BJ (cell line): Measurements from ENCODE around the gene TEX52. TPM values are rescaled to one million over a fixed set of nuclear protein-coding genes. Genes with fewer than 3 reads are reported as not detected.

ENCODE experiments used
- CTCF ChIA-PET: fragments of 350-600 bp; formaldehyde crosslinking; extraction: SDS; loops from one replicate; lab custom pipeline; 2021; ENCODE audit warnings: antibody characterized with exemption, inconsistent platforms; lab: Yijun Ruan, JAX
- POLR2A ChIA-PET: fragments of 300-600 bp; sonication (Branson Sonifier 250); formaldehyde crosslinking; extraction: SDS; loops from one replicate; lab custom pipeline; 2021; ENCODE audit warnings: antibody characterized with exemption; lab: Charles Lee
- DNase-seq: peaks from one replicate; pipeline ENCODE4 v3.0.0-alpha.2; 2011; ENCODE audit warnings: low read depth
- H3K27me3 ChIP-seq: 2 replicates; pipeline ENCODE4 v1.6.0; 2011; ENCODE audit warnings: low read length; ENCODE audit not compliant: control insufficient read depth, insufficient read depth
- H3K36me3 ChIP-seq: 2 replicates; pipeline ENCODE4 v1.5.1; 2011; ENCODE audit warnings: low read length; ENCODE audit not compliant: control insufficient read depth, insufficient read depth
- H3K4me3 ChIP-seq: 2 replicates; pipeline ENCODE4 v1.5.1; 2011; ENCODE audit warnings: low read depth, mild to moderate bottlenecking, control low read depth, low read length
- polyA plus RNA-seq: library from polyadenylated mRNA; depleted of rRNA; stranded (reverse); fragments of >200 nt; gene quantifications from 2 replicates; pipeline ENCODE4 v1.2.3, GENCODE V29; 2011
- TF ChIP-seq, protein P1 (sequence below): IDR thresholded peaks from 2 replicates; pipeline ENCODE4 v1.5.1; 2011; ENCODE audit warnings: low read depth, mild to moderate bottlenecking, control low read depth, inconsistent platforms, low read length, moderate library complexity; ENCODE audit not compliant: insufficient read depth

The TEX52 gene
- polyA plus RNA-seq, 1 experiment: not detected

DNA sequence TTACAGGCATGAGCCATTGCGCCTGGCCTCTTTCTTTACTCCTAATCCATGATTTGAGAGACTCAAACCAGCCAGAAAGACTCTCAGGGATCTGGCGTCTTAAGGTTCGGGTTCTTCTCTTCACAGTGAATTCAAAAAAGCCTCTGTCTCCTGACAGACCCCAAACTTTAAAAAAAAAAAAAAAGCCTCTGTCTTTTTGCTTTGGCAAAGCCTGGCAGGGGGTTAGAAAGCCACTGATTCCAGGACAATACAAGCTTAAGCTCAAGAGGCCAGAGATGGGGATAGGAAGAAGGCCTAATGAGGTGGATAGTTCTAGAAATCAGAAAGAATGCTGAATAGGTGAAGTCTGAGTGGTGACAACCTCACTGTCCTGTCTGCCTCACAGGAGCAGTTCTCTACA, 30.8 kb downstream of the TEX52 start:
- ChIA-PET CTCF (interaction anchor here (1.5 kb wide), 1 partner anchor 27 kb away, joined by 4 read pairs; no protein-coding TSS in a partner anchor), POLR2A (no interaction called here)
- DNase-seq: no peak
- TF ChIP-seq, protein P1, sequence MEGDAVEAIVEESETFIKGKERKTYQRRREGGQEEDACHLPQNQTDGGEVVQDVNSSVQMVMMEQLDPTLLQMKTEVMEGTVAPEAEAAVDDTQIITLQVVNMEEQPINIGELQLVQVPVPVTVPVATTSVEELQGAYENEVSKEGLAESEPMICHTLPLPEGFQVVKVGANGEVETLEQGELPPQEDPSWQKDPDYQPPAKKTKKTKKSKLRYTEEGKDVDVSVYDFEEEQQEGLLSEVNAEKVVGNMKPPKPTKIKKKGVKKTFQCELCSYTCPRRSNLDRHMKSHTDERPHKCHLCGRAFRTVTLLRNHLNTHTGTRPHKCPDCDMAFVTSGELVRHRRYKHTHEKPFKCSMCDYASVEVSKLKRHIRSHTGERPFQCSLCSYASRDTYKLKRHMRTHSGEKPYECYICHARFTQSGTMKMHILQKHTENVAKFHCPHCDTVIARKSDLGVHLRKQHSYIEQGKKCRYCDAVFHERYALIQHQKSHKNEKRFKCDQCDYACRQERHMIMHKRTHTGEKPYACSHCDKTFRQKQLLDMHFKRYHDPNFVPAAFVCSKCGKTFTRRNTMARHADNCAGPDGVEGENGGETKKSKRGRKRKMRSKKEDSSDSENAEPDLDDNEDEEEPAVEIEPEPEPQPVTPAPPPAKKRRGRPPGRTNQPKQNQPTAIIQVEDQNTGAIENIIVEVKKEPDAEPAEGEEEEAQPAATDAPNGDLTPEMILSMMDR: no peak
- Histone ChIP-seq H3K27me3 (no peaks in the 10 kb centered on the region), H3K36me3 (peaks cover 25% of the 10 kb centered on the region), H3K4me3 (no peak overlapping the region)

DNA sequence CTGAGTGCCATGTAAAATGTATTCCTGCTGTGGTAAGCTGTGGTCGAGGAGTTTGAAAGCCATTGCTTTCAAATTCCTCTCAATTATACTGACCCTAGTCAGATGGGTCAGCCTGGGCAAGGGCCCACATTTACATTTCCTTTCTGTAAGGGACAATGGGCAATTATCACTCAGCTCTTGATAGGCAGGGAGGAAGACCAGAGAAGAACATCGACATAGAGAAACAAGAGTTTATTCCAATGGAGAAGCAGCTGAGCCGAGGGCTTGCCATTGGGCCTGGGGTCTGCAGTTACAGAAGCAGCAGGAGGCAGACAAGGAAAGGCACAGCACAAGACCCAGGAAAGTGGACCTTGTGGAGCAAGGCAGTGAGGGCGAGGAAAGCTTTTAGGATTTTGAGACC, 31.7 kb downstream of the TEX52 start:
- DNase-seq: no peak
- H3K27me3 ChIP-seq: no peaks in the 10 kb centered on the region
- TF ChIP-seq, protein P1: no peak
- ChIA-PET CTCF (interaction anchor here (1.0 kb wide), 1 partner anchor 21 kb away, joined by 3 read pairs; no protein-coding TSS in a partner anchor), POLR2A (no interaction called here)
- no peak overlapping the region for H3K4me3 ChIP-seq
- peaks cover 25% of the 10 kb centered on the region for H3K36me3 ChIP-seq

DNA sequence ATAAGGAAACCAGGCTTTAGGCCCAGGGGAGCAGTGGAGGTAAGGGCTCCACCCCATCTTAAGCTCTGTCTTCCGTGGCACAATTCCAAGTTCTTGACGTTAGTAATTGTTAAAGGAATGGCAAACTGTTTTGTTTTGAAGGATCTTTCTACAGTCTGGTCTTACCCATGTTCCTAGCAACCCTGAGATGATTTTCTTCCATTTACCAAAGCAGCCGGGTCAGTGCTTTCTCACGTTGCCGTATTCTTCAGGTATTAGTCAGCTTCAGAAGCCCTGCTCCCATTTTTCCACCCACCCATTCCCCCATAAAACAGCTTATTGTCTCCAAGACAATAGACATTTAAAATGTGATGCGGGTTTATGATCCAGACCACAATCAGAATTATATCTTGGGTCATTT, 32.3 kb downstream of the TEX52 start:
- POLR2A ChIA-PET: no interaction called here
- TF ChIP-seq, protein P1: no peak
- H3K27me3 ChIP-seq: no peaks in the 10 kb centered on the region
- CTCF ChIA-PET: interaction anchor here (1.0 kb wide), 1 partner anchor 21 kb away, joined by 3 read pairs; no protein-coding TSS in a partner anchor
- H3K4me3 ChIP-seq: no peak overlapping the region
- no peak for DNase-seq
- H3K36me3 ChIP-seq: peaks cover 28% of the 10 kb centered on the region

DNA sequence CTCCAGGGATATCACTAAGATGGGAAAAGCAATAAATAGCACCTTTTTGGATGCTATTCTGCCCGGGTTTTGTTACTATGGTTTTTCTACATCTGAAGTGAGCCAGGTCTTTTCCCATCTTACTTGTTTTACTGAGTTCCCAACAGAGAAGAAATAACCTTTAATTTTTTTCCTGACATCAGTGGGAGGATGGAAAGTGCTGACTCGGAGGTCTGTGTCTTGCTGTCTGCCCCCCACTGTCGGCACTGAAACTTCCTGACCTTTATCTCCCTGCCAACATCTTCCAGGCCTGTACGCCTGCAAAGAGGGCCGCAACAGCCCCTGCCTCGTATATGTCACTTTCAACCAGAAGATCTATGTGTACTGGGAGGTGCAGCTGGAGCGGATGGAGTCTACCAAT, 33.4 kb downstream of the TEX52 start:
- Histone ChIP-seq H3K4me3 (no peak overlapping the region), H3K27me3 (no peaks in the 10 kb centered on the region), H3K36me3 (peaks cover 28% of the 10 kb centered on the region)
- ChIA-PET CTCF (no interaction called here), POLR2A (no interaction called here)
- DNase-seq: no peak
- TF ChIP-seq, protein P1: no peak

DNA sequence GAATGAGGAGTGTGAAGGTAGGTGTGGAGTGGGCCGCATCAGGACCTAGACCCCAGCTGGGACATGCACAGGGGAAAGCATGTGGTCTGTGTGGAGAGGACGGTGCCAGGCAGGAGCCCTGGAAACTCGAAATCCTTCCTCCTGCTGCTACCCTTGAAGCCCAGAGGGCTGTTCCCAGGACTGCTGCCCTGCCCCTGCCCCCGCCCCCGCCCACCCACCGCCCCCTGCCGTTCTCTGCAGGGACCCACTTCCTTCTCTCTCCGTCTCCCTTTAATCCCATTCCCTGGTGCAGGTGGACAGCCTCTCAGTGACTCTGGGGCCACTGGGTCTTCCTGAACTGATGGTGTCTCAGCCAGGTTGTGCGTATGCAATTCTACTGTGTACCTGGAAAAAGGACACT, 36.4 kb downstream of the TEX52 start:
- POLR2A ChIA-PET: no interaction called here
- H3K4me3 ChIP-seq: no peak overlapping the region

More for the DNA sequence above, 36.4 kb downstream of the TEX52 start:
- Histone ChIP-seq H3K36me3 (peaks cover 29% of the 10 kb centered on the region), H3K27me3 (no peaks in the 10 kb centered on the region)
- DNase-seq: no peak
- CTCF ChIA-PET: interaction anchor here (0.9 kb wide), 1 partner anchor 221 kb away, joined by 4 read pairs; no protein-coding TSS in a partner anchor
- TF ChIP-seq, protein P1: no peak
